HG02610 (cell line): ENCODE results near the gene AOAH.
"Not testable (repeated sequence)": the region's sequence is repeated elsewhere in the genome, so short reads cannot be mapped to it uniquely, and the experiment has no call there.

Experiments
- ATAC-seq: cut with Tn5 transposase; IDR thresholded peaks from one replicate; pipeline ENCODE4 v1.9.1; 2021; ENCODE audit warnings: mild to moderate bottlenecking, moderate library complexity; ENCODE audit not compliant: unreplicated experiment

The AOAH gene

DNA sequence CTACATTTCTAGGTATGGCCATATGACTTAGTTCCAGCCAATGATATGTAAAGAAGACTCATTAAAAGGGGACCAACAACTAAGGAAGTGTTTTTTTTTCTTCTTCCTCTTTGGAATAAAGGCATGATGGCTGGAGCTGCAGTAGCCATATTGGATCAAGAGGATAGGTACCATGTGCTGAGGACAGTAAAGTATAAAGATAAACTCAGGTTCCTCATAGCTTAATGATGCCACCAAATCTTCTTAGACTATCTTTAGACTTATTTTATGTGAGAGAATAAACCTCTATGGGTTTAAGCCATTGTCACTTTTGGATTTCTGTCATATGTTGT is 249.3 kb downstream of the AOAH start:
- no peak for ATAC-seq

DNA sequence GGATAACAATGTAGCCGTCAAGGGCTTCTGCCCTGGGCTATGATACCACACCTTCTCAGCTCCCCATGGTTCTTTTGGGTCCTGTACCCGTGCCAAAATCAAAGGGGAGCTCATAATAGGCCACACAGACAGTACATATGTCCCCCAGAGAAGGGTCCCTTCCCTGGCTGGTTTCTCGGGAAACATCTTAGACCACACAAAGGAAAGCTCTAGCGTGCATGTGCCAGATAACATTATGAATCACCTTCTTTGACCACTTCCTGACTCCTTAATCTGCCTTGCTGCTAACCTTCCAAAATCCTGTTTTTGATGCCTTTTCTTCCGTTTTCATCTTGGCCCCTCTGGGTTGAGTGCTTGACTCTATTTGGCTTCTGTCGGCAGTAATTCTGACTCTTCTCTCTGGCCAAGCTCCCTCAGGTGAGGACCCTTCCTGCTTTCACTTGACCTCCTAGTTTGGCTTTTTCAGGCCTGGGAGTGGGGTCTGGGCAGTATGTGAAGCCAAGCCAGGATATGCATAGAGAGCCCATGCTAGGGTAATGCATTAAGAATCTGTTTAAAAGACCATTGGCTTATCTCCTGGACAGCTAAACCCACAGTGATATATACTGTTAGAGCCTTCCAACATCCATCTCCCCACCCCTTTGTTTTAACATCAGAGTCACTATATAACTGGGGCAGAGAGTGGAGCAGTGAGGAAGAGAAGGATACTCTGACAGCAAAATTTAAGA is 249.8 kb downstream of the AOAH start:
- ATAC-seq = no peak

DNA sequence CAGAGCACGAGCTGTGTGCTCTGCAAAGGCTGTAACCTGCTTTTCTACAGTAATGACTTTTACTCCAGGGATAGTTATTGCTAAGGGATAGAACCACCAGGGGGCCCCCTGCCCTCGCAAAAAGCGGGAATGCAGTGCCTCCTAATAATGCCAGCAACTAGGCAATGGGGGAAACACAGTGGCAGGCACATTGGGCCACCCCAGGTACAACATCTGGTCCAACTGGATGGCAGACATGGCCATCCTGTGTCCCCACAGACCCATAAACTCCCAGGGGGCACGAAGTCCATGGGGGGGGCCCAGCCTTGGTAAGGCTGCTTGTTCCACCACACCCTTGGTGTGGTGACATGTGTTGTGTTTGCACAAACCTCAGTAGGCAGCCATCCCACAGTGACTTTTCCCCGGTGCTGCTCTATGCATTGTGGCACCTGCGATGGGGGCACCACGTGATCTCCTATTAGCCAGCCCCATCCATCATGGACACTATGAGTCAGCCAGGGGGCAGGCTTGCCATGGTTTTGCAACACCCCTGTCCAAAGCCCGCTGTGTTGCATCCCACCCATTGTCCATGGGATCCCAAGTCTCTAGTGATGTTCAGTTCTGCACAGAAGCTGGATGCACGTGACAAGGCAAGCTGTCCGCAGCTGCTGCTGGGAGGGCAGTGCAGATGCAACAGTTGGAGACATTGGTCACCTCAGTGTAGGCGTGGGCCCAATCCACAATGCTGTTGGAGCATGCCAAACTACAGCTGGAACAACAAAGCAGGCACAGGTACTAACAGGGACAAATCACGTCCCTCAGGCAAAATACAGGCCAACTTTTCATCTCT is 250.6 kb downstream of the AOAH start:
- no peak for ATAC-seq

DNA sequence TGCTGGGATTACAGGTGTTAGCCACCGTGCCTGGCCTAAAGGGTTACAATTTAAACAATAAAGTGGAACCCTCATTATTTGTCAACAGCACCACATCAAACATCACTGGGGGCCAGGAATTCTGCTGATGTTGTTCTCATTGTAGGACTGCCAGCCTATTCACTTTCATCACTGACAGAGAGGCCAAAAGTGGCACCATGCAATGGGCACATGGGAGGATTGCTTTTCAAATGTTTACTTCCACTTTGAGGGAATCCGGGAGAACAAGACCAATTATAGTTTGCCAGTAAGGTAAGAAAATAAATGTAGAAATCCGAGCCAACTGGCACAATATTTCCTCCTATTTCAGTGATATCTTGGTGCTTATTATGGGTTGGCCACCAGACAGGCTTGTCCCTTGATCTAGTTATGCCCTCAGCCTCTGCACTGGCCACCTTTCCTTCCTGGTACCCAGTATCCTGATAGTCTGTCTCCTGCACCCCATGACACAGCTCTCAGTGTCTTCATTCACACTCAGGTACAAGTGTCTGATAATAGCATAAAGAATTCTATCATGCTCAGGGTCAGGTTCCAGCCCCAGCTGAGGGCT is 252.1 kb downstream of the AOAH start:
- ATAC-seq = no peak

DNA sequence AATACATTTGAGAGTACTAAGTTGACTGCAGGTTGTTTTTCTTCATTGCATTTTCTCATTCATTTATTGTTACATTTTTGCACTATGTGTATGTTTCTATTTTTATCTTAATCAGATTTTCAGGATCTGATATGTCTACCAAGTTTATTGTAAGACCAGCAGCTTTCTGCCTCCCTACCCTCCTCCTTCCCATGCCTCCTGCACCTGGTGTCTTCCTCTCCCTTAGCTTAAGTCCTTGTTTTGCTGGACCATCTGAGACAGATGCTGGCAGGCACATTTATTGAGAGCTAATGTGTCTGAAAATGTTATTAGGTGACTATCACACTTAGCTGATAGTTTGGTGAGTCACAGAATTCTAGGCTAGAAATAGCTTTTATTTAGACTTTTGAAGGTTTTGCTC is 255.1 kb downstream of the AOAH start:
- no peak for ATAC-seq

DNA sequence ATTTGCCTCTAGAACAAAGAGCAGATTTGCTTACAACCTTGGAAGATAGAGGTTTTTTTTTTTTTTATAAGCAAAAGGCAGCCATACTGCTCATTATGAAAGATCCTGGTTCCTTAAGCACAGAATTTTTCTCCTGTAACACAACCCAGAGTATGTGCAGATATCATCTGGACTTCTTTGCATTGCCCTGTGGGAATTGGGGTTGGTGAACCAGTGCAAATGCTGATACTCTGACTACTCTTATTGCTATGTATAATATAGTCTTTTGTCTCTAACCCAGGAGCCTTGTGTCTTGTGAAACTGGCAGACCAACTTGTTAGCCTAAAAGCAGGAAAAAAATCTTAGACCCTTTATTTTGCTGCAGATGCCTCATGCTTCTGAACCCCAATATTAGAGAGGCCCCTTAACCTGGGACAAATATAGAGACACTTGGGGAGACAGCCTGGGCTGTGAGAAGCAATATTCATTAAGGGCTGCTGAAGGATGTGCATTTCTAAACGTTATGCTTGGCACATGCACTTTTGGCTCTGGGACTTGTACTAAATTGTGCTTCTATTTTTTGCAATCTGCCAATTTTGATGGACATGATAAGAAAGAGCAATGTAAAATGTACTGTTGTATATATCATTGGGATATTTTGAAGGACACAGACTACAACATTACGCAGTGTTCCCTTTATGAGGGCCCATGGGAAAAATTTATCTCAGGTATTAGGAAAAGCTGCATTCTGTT is 255.8 kb downstream of the AOAH start:
- ATAC-seq = no peak

DNA sequence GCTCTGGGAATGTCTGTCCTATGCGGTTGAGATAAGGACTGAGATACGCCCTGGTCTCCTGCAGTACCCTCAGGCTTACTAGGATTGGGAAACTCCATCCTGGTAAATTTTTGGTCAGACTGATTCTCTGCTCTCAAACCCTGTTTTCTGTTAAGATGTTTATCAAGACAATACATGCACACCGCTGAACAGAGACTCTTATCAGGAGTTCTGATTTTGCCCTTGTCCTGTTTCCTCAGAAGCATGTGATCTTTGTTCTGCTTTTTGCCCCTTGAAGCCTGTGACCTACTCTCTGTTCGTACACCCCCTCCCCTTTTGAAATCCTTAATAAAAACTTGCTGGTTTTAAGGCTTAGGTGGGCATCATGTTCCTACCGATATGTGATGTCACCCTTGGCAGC is 258.3 kb downstream of the AOAH start:
- not testable (repeated sequence) for ATAC-seq

DNA sequence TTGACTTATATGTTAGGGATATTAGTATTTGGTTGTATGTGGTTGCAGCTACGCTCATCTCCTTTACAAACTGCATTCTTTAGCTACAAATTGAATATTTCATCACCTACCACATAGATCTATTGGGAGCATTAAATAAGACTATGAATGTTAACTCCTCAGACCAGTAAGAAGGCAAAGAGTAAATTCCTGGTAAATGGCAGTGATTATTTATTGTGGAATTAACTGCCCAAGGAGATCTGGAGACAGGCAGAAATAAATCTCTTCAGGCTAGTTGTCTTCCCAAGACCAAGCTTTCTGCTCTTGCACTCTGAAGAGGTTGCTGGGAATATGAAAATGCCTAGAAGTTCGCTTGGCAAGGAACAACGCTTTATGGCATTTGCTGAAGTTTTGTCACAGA is 260.0 kb downstream of the AOAH start:
- no peak for ATAC-seq
